Measurements from ENCODE around the gene TAS2R42. TPM values are rescaled to one million over a fixed set of nuclear protein-coding genes. Genes with fewer than 3 reads are reported as not detected.

The TAS2R42 gene
- total RNA-seq, 1 donor from 2014 or later: not detected

DNA sequence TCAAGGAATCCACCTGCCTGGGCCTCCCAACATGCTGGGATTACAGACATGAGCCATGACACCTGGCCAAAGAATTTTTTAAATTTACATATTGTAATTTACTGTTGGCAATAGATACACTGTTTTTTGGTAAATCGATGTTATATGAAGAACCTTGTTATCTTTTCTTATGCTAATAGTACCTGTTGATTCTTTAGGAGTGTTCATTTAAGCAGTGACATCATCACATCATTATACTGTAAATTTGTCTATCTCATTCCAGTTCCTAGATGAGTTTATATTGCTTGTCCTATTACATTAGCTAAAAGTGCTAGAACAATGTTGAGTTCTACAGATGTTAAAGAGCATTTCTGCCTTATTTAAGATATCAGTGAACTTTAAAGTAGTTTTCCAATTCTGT lies 39.3 kb downstream of the TAS2R42 start:
- no peak for DNase-seq (ENCODE audit: extremely low read depth, low read depth, low spot score)

DNA sequence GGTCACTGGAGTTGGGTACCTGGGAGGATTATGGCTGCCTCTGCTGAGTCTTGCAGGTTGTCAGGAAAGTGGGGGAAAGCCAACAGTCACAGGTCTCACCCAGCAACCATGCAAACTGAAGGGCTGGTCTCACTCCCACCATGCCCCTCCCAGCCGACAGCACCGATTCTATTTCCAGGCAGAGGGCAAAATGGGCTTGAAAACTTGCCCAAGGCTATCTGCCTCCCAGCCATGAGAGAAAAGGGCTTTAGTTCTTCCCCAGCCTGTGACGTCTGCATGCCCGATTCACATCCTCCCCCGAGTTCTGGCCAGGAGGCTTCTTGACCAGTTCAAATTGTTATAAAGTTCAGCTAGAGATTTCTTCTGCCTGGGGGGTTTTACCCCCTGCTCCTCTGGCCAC lies 42.4 kb downstream of the TAS2R42 start:
- DNase-seq (ENCODE audit: extremely low read depth, low read depth, low spot score): no peak

DNA sequence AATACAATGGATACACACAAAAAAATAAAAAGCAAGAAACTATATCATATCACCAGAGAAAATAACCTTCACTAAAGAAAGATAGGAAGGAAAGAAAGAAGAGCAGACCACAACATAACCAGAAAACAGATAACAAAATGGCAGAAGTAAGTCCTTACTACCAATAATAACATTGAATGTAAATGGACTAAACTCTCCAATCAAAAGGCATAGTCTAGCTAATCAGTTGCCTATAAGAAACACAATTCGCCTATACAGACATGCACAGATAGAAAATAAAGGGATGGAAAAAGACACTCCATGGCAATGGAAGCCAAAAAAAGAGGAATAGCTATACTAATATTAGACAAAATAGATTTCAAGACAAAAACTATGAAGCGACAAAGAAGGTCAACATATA lies 43.4 kb downstream of the TAS2R42 start:
- no peak for DNase-seq (ENCODE audit: extremely low read depth, low read depth, low spot score)

- DNase-seq (ENCODE audit: extremely low read depth, low read depth, low spot score): no peak
Measured at GRCh38 chr12:11136075-11136474, 50.7 kb downstream of the TAS2R42 start.

Other genes starting within 250 kb of the TAS2R42 start
- 1.6 and 5.5 TPM in 2 replicates for gene TAS2R14, start 247.7 kb downstream of the TAS2R42 start, total RNA-seq
- 0.15 and 2.0 TPM in 2 replicates for gene TAS2R50, start 200.0 kb downstream of the TAS2R42 start, total RNA-seq
- gene TAS2R20, start 188.6 kb downstream of the TAS2R42 start, total RNA-seq: 0.34 and 1.8 TPM in 2 replicates
- 1.0 and 6.9 TPM in 2 replicates for gene TAS2R19, start 164.3 kb downstream of the TAS2R42 start, total RNA-seq
- 0.44 and 2.9 TPM in 2 replicates for gene TAS2R31, start 155.5 kb downstream of the TAS2R42 start, total RNA-seq
- gene TAS2R46, start 124.6 kb downstream of the TAS2R42 start, total RNA-seq: 1.6 TPM in 1 of 2 replicates, not detected in the other
- 1.3 TPM in 1 of 2 replicates, not detected in the other for gene TAS2R43, start 94.6 kb downstream of the TAS2R42 start, total RNA-seq
- 0.73 and 3.5 TPM in 2 replicates for gene TAS2R30, start 52.3 kb downstream of the TAS2R42 start, total RNA-seq
- 5.8 and 9.7 TPM in 2 replicates for gene SMIM10L1, start 15.7 kb downstream of the TAS2R42 start, total RNA-seq
- not detected in 2 replicates for gene PRB3, start 82.8 kb upstream of the TAS2R42 start, total RNA-seq
- not detected in 2 replicates for gene PRB4, start 123.5 kb upstream of the TAS2R42 start, total RNA-seq
- not detected in 2 replicates for gene PRB2, start 208.6 kb upstream of the TAS2R42 start, total RNA-seq

Measured in glomerular endothelial cell (primary cell).